ENCODE data around the gene DRAP1. TPM values are rescaled to one million over a fixed set of nuclear protein-coding genes. Genes with fewer than 3 reads are reported as not detected.

DRAP1 gene
- total and polyA plus RNA-seq, 9 of the 15 experiments (the other 6 are each of a cell fraction or from before 2014, with no cell fraction given), result 9.6 to 200 (median 92.9) TPM

DNA sequence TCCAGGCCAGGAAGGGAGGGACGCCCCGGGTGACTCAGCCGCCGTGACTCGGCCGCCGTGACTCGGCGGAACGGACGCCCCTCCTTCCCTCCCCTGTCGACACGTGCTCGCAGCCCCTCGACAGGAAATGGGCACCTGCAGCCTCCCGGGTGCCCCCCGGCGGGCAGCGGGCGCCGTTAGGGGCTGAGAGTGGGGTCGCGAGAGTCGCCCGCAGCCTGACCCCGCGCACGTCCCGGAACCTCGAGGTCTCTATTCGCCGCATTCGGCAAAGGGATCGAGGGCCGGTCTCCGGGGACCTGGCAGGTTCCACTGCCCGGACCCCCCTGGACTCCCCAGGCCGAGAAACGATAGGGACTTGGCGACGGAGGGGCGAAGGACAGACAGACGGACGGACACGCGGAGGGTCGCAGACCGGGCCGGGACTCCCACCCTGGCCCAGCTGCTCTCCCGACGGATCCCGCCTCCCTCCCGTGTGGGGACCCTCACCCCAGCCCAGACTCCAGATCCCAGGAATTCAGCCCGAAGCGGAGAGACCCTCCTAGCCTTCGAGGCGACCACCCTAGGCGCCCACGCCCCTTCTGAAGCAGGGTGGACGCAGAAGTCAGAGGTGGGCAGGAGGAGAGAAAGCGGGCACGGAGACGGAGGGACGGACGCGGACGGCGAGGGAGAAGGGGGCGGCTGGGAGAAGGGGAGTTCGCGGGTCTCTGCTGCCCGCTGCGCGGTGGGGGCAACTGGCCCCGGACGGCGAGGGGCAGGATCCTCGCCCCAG lies 19.7 kb upstream of the DRAP1 start (continued):
- TF ChIP-seq MNT (conservative IDR thresholded peaks at IDR 0.05) (peak; percentile 98 to 99), RFX7 (CRISPR knock-in tag; IDR thresholded peaks at IDR 0.05) (no peak), E2F3 (CRISPR knock-in tag; IDR thresholded peaks at IDR 0.05) (peak; percentile 42; the same call in 1 of the 2 replicates), TCF7 (IDR thresholded peaks at IDR 0.05; ENCODE audit: borderline replicate concordance) (no peak), CREBBP (IDR thresholded peaks at IDR 0.05; ENCODE audit: low read depth, low read length) (no peak), SIN3B (IDR thresholded peaks at IDR 0.05; ENCODE audit: low read depth) (no peak), GABPB1 (CRISPR knock-in tag; IDR thresholded peaks at IDR 0.05) (peak; percentile 81; the same call in 1 of the 2 replicates), ZNF766 (CRISPR knock-in tag; conservative IDR thresholded peaks at IDR 0.05) (no peak), SMC3 (conservative IDR thresholded peaks at IDR 0.05; ENCODE audit: insufficient read depth, low read depth, low read length) (no peak), FOXK2 (conservative IDR thresholded peaks at IDR 0.05 in 1 of 2, IDR thresholded peaks at IDR 0.05 in 1 of 2; ENCODE audit: low read depth in 2 of 2) (no peak; a peak in 1 of 4 replicates), ZFP30 (CRISPR knock-in tag; IDR thresholded peaks at IDR 0.05; ENCODE audit: borderline replicate concordance) (no peak), CAMTA2 (CRISPR knock-in tag; conservative IDR thresholded peaks at IDR 0.05) (no peak), ZHX1 (conservative IDR thresholded peaks at IDR 0.05; ENCODE audit: low read length) (no peak), ZNF184 (CRISPR knock-in tag; IDR thresholded peaks at IDR 0.05) (no peak), TARDBP (IDR thresholded peaks at IDR 0.05) (0 out of 2 replicates have a peak, but pooled peaks have one; percentile 35), NFXL1 (CRISPR knock-in tag; IDR thresholded peaks at IDR 0.05) (no peak), ZNF3 (CRISPR knock-in tag; IDR thresholded peaks at IDR 0.05) (no peak)
- TF ChIP-seq, protein P1, sequence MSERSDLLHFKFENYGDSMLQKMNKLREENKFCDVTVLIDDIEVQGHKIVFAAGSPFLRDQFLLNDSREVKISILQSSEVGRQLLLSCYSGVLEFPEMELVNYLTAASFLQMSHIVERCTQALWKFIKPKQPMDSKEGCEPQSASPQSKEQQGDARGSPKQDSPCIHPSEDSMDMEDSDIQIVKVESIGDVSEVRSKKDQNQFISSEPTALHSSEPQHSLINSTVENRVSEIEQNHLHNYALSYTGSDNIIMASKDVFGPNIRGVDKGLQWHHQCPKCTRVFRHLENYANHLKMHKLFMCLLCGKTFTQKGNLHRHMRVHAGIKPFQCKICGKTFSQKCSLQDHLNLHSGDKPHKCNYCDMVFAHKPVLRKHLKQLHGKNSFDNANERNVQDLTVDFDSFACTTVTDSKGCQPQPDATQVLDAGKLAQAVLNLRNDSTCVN (CRISPR knock-in tag; IDR thresholded peaks at IDR 0.05), result 0 out of 2 replicates have a peak, but pooled peaks have one; percentile 12
- TF ChIP-seq, protein P2, sequence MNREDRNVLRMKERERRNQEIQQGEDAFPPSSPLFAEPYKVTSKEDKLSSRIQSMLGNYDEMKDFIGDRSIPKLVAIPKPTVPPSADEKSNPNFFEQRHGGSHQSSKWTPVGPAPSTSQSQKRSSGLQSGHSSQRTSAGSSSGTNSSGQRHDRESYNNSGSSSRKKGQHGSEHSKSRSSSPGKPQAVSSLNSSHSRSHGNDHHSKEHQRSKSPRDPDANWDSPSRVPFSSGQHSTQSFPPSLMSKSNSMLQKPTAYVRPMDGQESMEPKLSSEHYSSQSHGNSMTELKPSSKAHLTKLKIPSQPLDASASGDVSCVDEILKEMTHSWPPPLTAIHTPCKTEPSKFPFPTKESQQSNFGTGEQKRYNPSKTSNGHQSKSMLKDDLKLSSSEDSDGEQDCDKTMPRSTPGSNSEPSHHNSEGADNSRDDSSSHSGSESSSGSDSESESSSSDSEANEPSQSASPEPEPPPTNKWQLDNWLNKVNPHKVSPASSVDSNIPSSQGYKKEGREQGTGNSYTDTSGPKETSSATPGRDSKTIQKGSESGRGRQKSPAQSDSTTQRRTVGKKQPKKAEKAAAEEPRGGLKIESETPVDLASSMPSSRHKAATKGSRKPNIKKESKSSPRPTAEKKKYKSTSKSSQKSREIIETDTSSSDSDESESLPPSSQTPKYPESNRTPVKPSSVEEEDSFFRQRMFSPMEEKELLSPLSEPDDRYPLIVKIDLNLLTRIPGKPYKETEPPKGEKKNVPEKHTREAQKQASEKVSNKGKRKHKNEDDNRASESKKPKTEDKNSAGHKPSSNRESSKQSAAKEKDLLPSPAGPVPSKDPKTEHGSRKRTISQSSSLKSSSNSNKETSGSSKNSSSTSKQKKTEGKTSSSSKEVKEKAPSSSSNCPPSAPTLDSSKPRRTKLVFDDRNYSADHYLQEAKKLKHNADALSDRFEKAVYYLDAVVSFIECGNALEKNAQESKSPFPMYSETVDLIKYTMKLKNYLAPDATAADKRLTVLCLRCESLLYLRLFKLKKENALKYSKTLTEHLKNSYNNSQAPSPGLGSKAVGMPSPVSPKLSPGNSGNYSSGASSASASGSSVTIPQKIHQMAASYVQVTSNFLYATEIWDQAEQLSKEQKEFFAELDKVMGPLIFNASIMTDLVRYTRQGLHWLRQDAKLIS (CRISPR knock-in tag; IDR thresholded peaks at IDR 0.05), result peak; percentile 95
